ENCODE measurements around the gene DEFB108B.
A peak's percentile ranks its signal among the peaks of the same experiment; 100 is the strongest.
"Not testable (repeated sequence)": the region's sequence is repeated elsewhere in the genome, so short reads cannot be mapped to it uniquely, and the experiment has no call there.

The DEFB108B gene, protein sequence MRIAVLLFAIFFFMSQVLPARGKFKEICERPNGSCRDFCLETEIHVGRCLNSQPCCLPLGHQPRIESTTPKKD

DNA sequence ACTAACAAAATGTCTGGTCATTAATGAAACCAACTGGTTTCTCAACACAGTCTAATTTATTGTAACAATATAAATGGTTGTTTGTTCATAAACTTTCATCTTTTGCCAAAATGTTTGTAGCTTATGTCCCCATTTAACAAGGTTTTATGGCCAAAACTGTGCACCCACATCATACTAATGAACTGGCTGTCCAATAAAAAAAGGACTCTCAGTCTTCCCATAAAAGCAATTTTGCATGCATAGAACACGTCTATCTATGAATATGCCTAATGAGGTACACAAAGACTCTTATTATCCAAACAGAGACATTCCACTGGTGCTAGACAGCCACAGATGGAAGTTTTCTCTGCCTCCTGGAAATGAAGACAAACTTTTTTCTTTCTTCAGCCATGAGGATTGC, at the start of gene DEFB108B:
Gene DEFB108B (plus strand): TSS at position 390 of the 400 bp plus-strand sequence. CDS start 0 bp downstream, at position 390.
- DNase-seq = not testable (repeated sequence)

DNA sequence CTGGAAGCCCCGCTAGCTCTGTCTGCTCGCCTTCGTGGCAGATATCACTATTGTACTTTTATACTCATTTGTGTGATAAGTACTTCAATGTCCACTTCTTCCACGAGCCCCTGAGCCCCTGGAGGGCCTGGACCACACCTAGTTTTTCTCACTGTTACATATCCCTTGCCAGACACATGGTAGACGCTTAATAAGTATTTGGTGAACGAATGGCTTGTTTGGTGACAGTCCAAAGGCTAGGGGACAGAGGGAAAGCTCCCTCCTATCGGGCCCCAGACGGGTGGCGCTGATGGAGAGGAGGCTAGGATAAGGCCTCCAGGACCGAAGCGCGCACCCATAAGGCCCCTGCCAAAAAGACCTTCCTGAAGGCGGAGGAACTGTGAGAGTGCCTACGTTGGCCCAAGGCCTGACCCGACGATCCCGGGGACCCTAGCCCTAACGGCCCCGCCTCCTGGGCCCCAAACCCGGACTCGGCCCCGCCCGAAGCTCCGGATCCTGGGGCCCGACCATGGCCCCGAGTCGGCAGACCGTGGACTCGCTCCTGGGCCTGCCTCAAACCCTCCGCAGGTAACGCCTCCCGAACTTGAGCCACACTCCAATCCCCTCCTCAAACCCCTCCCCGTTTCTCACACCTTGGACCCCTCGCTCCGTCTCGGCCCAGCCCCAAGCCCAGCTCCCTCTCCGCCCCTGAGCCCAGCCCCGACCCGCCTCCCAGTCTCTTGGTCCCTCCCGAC, 46.7 kb upstream of the DEFB108B start:
- DNase-seq = not testable (repeated sequence)

DNA sequence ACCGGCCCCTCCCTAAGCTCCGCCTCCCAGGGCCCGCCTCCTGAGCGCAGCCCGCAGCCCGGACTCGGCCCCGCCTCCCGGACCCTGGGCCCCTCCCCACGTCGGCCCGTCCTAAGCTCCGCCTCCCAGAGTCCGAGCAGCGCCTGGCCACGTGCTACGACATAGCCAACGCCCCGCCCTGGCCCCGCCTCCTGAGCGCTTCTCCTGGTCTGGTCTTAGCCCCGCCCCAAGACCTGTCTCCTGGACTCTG, 46.2 kb upstream of the DEFB108B start:
- peak; percentile 100 for DNase-seq

DNA sequence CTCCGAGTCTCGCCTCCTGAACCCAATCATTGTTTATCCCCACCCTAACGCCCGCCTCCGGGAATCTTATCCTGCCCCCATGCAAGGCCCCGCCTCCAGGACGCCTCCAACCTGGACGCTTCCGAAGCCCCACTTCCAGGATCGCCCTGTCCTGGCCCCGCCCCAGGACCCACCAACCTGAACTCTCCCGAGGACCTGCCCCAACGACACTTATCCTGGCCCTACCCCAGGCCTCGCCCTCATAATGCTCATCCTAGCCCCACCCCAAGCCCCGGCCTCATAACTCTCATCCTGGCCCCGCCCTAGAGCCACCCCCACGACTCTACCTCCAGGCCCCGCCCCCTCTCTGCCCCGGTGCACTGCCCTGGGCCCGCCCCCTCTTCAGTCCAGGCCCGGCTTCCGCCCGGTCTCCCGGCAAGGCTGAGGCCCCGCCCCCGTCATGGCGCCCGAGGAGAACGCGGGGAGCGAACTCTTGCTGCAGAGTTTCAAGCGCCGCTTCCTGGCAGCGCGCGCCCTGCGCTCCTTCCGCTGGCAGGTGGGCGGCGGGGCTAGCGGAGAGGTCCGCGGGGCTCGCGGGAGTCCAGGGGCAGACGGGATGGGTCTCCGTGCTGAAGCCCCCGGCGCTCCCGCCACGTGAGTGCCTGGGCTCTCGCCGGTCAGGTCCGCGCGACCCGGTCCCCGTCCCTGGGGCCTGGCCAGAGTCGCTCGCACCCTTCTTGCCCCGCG, 45.7 kb upstream of the DEFB108B start:
- peak; percentile 87 to 96 for DNase-seq

DNA sequence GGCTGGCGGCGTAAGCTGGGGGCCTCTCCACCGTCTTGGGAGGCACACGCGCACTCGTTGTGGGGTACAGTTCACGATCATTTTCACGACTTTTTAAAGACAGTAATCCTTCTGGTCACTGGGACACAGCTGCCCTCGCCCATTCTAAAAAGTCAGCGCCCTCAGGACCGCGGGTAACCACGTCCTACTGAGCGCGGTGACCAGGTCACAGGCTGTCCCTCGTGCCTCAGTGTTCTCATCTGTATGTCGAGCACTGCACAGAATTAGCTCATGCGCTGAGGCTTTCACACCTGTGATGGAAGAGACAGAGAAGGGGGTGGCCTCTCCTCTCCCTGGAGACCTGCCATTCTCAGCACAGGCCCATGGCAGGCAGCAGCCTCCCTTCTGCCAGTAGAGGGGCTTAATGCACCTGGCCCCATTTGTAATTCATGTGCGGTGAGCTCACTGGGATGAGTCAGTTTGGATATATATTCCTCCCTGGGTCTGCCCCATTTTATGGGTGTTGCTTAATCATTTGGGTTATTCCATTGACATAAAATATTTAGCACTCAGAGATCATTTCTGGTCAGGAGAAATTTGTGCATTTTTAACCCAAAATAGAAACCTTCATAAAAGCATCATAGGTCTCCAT, 45.1 kb upstream of the DEFB108B start:
- peak in 1 of 2 donors; percentile 45 for DNase-seq

DNA sequence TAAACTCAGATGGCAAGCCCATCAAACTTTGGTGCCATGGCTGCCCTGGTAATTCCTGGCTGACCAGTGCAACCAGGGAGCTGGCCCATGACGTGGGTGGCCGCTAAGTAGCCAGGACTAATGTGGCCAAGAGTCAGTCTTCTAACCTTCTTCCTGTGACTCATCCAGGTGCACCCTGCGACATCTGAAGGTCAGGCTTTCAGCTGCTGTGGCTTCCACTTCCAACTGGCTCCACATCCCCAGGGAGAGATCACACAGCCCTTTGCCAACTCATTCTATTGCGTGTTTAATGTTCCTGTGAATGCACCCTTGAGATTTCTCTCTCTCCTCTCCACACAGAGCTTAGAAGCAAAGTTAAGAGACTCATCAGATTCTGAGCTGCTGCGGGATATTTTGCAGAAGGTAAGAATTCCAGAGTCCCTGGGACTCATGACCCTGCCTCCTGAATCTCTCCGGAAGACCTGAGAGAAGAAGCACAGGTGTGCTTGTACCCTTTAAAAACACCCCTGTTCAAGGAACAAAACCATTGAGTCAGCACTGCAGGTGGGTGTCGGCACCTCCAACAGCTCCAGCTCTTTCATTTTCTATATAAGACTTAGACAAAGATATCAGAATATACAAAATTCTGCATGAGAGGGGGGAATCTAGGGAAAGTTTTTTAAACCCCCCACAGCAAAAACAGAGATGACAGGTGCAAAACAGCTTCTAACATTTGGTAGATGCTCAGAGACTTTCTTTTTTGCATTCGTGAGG, 43.4 kb upstream of the DEFB108B start:
- DNase-seq = not testable (repeated sequence)

DNA sequence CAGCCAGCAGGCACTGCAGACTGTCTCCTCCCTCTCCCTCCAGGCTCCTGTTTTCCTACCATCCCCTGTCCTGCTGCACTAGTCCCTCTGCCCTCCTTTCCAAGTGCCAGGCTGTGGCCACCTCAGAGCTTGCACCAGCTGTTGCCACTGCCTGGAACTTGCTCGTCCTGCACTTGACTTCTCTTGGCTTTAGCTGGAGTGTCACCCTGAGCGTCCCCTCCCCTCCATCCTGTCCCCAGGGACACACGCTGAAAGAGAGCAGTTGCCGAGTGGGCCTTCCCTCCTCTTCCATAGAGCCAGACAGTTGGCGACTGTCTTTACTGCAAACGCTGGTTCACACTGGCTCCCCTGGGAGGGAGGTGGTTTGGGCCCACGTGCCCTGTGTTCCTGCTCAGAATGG, 41.9 kb upstream of the DEFB108B start:
- DNase-seq = not testable (repeated sequence)

DNA sequence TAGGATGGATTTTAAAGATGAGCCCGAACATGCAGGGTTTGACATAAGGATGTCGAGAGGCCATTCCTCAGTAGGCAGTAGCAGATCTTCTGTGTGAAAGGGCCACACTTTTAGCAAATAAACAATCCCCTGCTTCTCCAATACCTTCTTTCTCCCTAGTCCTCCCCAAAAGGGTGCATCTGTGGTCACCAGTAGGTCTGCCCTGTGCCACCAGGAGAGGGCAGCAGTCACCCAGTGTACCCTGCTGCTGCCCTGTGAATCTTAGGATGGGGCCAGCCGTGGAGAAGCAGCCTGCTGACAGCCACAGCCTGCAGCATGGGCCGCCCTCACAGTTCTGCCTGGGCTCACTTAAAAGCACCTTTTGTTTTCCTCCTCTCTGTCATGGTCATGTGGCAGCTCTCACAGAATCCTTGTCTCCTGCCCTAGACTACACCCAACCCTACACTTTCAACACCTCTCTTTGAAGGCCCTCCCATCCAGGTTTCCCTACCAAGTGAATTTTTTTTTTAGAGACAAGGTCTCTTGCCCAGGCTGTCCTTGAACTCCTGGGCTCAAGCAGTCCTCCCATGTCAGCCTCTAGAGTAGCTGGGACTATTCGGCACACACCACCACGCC, 40.3 kb upstream of the DEFB108B start:
- DNase-seq = peak; percentile 52 to 53

DNA sequence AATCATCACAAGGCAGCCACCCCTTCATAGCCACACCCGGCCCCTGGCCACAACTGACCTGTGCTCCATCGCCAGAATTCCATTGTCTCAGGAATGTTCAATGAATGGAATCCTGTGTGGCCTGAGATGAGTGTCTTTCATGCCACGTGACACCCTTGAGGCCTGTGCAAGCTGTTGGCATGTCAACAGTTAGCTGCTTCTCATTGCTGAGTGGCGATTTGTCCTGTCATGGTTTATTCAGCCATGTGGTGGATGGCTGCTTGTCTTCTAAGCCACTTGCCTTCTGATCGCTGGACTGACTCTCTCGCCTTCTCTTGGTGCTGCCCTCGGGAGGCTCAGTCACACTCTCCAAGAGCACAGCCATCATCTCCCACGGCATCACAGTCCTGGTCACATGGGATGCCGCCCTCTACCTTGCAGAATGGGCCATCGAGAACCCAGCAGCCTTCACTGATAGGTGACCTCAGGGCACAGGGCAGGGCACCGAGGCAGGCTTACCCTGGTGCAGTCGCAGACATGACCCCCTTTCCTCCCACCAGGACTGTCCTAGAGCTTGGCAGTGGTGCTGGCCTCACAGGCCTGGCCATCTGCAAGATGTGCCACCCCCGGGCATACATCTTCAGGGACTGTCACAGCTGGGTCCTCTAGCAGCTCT, 38.5 kb upstream of the DEFB108B start:
- DNase-seq = not testable (repeated sequence)

DNA sequence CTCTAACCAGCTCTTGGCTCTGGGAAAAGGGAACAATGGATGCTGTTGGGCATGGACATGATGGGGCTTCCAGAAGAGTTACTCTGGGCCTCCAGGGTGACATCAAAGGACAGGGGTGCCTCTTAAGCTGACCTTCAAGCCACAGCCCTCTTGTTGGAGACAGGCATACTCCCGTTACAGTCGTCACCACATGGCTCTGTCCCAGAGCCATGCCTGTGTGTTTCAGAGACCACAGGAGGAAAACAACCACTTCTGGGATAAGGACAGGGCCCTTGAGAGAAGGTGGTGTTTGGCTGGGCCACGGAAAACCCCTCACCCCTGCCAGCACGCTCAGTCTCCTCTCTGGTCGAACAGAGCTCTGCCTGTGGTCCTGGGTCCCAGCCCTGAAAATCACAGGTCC, 37.8 kb upstream of the DEFB108B start:
- not testable (repeated sequence) for DNase-seq

DNA sequence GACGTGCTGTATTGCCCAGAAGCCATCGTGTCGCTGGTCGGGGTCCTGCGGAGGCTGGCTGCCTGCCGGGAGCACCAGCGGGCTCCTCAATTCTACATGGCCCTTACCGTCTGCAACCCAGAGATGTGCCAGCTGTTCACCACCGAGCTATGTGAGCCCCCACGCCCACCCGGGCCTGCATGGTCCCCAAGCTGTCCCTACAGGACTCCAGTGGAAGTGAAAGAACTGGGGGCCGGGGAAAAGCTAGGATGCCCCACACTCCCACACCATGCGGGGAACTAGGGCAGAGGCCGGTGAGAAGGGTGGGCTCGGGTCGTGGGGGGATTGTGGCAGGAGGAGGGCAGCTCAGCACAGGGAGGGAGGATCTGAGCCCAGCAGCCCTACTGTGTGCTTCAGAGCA, 37.0 kb upstream of the DEFB108B start:
- not testable (repeated sequence) for DNase-seq

DNA sequence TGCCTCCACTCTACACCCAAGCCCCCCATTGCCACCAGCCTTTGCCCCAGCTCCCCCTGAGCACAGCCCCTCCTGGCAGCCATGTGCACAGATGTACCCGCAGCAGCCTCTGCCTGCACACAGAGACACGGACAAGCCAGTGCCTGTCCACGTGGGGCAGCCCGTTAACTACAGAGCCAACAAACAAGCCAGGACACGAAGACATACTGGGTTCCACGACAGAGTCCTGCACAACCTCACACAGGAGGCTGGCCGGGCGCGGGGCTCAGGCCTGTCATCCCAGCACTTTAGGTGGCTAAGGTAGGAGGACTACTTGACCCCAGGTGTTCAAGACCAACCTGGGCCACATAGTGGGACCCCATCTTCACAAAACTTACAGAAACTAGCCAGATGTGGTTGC, 36.2 kb upstream of the DEFB108B start:
- not testable (repeated sequence) for DNase-seq

DNA sequence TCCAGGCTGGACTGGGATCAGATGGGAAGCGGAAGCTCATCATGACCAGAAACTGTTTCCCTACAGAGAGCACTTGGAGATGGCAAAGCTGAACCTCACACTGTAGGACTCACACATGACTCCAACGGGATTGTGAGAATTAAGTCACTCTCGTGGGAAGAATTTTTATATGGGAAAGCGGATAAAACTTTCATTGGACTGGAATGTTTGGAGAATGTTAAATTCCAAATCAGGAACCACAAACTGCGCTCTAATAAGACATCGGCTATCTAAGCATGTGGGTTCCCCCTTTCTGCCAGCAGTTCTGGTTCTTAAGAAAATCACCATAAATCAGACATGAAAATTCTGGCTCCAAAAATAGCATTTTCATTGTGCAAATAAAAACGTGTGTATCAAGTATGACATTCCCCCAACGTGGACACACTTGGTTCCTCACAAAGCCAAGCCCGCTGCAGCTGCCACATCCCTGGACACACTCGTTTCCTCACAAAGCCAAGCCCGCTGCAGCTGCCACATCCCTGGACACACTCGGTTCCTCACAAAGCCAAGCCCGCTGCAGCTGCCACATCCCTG, 33.4 kb upstream of the DEFB108B start:
- not testable (repeated sequence) for DNase-seq

DNA sequence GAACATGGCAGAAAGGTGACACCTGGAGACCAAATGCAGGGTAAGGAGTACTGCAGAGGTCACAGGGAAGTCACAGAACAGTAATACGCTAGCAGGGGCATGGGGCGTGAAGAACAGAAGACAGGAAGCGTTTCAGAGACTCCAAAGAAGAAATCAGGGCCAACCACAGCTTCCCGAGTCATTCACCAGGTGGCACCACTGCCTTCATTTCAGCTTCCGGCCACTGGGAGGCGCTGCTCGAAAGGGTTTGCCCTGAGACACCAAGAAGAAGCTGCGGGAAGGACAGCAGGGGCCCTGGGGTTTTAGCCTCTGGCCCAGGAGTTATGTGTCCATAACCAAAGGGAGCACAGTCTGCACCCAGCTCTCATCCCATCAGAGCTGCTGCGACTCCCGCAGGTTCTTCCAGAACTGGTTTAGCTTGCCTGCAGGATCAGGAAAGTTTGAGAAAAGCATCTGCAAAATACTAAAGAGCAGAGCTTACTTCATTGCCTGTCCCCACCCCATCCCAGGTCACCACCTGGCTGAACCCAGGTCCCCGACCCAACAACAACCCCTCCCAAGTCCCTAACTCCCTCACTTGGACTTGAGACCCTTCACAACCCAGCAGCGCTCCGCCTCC, 32.6 kb upstream of the DEFB108B start:
- DNase-seq = peak; percentile 86 to 89

DNA sequence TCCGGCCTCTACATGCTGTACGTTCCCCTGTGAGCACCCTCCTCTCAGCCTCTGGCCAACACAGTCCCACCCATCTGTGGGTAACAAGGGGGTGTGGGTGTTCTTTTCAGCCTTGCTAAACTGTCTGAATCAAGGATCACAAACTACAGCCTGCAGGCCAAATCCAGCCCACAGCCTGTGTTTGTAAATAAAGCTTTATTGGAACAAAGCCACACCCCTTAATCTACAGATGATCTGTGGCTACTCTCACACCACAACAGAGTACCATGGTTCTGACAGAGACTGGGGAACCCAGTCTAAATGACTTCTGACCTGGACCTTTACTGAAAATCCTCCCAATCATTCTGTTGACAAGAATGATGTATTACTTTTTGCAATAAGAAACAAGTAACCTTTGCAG, 32.0 kb upstream of the DEFB108B start:
- DNase-seq = not testable (repeated sequence)

DNA sequence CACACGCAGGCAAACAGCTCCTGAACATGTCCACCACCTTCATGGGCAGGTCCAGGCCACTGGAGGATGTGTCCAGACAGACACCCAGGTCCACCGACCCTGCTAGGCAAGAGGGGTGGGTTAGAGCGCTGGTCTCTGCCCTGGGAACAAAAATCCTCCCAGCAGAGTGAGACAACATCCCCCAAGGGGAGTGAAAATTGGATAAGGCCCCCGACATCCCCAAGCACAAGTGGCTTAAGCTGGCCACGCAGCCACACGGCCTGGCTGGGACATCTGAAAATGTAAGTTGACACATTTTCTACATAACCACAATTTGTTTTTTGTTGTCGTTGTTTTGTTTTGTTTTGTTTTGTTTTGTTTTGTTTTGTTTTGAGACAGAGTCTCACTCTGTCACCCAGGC, 30.1 kb upstream of the DEFB108B start:
- DNase-seq = not testable (repeated sequence)

DNA sequence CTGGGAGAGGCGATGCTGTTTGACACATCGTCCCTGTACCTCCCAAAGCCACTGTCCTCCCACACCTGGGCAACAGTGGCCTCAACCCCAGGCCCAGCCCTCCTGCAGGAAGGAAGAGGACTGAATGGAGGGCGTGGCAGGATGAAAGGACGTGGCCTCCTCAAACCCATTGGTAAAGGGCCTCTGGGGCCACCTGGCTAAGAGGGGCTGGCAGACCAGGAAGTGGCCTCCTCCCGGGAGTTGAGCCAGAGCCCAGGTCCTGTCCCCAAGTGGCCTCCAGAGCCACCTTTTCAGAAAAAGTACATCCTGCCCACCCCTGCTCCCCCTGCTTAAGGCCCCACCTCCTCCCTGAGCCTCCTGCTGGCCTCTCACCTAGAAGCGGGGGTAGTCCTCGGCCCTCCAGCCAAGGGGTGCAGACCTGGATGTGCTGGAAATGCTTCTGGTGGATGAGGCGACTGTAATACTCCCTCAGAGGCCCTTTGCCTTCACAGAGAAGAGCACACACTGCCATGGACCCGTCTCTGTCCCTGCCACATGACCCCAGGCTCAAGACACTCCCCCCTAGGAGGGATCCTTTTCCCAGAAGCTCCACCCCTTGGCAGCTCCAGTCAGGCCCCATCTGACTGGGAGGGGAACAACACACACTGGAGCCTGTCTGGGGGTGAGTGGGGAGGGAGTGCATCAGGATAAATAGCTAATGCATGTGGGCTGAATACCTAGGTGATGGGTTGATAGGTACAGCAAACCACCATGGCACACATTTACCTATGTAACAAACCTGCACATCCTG, 28.6 kb upstream of the DEFB108B start:
- not testable (repeated sequence) for DNase-seq

DNA sequence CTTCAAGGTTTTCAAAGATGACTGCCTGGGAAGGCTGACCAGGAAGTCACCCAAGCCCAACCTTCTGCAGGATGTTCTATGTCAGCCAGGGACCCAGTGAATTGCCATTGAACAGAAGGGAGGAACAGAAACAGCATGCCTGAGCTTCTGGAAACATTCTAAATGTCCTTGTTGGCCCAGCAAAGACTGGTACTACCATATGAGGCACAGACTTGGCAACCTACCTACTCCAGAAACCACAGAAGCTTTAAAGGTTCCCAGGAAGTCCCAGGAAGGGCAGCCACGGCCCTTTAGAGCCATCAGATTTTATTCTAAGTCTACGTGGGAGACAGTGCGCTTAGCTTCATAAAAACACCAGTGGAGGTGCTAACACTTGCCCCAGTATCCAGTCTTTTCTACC, 20.5 kb upstream of the DEFB108B start:
- not testable (repeated sequence) for DNase-seq

DNA sequence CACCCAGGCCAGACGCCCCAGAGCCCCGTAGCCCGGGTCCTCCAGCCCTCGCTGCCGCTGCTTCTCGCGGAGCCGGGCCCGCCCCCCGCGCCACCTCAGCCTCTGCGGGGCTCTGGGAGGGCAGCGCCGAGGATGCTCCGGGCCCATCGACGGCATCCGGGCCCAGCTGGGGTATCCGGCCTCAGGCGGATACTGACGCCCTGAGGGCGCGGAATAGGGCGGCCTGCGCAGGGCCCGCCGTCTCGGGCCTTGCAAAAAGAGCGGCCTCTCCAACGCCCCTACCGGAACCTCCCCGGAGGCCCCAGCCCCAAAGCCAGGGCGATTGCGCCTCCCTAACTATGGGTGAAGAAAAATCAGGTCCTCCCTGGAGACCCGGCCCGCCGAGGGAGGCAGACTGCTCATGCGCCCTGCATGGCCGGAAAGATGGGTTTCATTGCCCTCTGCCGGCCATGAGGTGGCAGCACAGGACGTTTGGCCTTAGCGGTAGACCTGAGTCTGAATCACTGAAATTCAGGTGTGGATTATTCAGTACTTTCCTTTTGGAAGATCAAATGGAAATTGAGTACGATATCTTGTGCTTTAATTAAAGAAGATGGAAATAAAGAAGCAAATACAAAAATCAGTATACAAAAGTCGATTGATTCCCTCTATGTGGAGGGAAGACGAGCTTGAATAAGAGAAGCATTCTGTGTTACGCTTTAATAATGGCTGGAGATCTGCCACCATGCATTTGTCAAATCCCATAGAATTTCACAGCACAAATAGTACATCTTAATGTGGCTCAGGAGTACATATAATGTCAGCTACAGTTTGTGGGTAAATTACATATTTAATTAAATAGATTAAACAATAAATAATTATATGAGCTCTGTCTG, 19.3 kb upstream of the DEFB108B start:
- DNase-seq = peak; percentile 81 to 82

Data from stimulated activated CD4-positive, alpha-beta T cell treated with anti-CD3 and anti-CD28 coated beads, Interleukin-2, amount 100 ng/mL, for 24 hours (primary cell).